GM12878 (cell line): ENCODE results near the gene SHROOM4. TPM values are rescaled to one million over a fixed set of nuclear protein-coding genes. Genes with fewer than 3 reads are reported as not detected.

ENCODE experiments used
- ATAC-seq: fragments of 200-7000 bp; cut with Tn5 transposase; 3 replicates; pipeline ENCODE4 v1.9.1; 2020; ENCODE audit warnings: mild to moderate bottlenecking, moderate library complexity
- BruUV-seq: library from RNA; stranded (reverse); fragments of 400-500 nt; replicated peaks from 2 replicates; lab custom pipeline; 2021; lab: Mats Ljungman, UMichigan
- CTCF ChIA-PET: fragments of 300-600 bp; sonication (Branson Sonifier 250); formaldehyde crosslinking; extraction: SDS; loops from one replicate; lab custom pipeline; 2021; ENCODE audit warnings: inconsistent platforms; lab: Yijun Ruan, JAX
- POLR2A ChIA-PET: fragments of 350-600 bp; formaldehyde crosslinking; extraction: SDS; loops from one replicate; lab custom pipeline; 2021; ENCODE audit warnings: inconsistent platforms; lab: Charles Lee
- RAD21 ChIA-PET: fragments of 300-600 bp; sonication (Branson Sonifier 250); formaldehyde crosslinking; loops from one replicate; lab custom pipeline; 2023; ENCODE audit warnings: antibody characterized with exemption; ENCODE audit not compliant: unreplicated experiment; lab: Charles Lee
- SMC1A ChIA-PET: fragments of 300-600 bp; sonication (Branson Sonifier 250); formaldehyde crosslinking; loops from one replicate; lab custom pipeline; 2023; ENCODE audit not compliant: unreplicated experiment, uncharacterized antibody; lab: Charles Lee
- DNase-seq: peaks from one replicate; pipeline ENCODE4 v3.0.0-alpha.2; 2011; ENCODE audit warnings: low read depth, low spot score
- FAIRE-seq: peaks from 3 replicates; lab custom pipeline; 2011; peaks lifted over from hg19 to GRCh38; lab: Jason Lieb, UNC
- H2AFZ ChIP-seq: 2 replicates; pipeline ENCODE4 v1.6.0; 2011; ENCODE audit warnings: low read depth, low read length, control low read depth; ENCODE audit not compliant: control insufficient read depth
- H3K27ac ChIP-seq: 2 replicates; pipeline ENCODE4 v1.5.1; 2011; ENCODE audit warnings: control low read depth; ENCODE audit not compliant: control insufficient read depth, insufficient read depth
- H3K27me3 ChIP-seq, 2 experiments: replicated peaks in 1 of 2; 2 replicates each; pipeline versions ENCODE4 v1.6.0 to v1.6.1; 2011; ENCODE audit warnings: low read length in 1 of 2; ENCODE audit not compliant: control insufficient read depth in 2 of 2, insufficient read depth in 2 of 2
- H3K36me3 ChIP-seq, 2 experiments: 2 replicates each; pipeline ENCODE4 v1.5.1; 2011; ENCODE audit warnings: low read length in 1 of 2; ENCODE audit not compliant: control insufficient read depth in 2 of 2, insufficient read depth in 2 of 2
- H3K4me1 ChIP-seq: 2 replicates; pipeline ENCODE4 v1.6.1; 2011; ENCODE audit warnings: mild to moderate bottlenecking, low read length, moderate library complexity, mixed read lengths; ENCODE audit not compliant: control insufficient read depth, insufficient read depth
- H3K4me2 ChIP-seq: 2 replicates; pipeline ENCODE4 v1.6.0; 2011; ENCODE audit warnings: control low read depth; ENCODE audit not compliant: control insufficient read depth, insufficient read depth
- H3K4me3 ChIP-seq: fragments of 200-600 bp; sonication (generic); 2 replicates; pipeline ENCODE4 v1.5.1; 2016
- H3K79me2 ChIP-seq: 2 replicates; pipeline ENCODE4 v1.6.0; 2011; ENCODE audit warnings: low read length; ENCODE audit not compliant: control insufficient read depth, insufficient read depth
- H3K9ac ChIP-seq: 2 replicates; pipeline ENCODE4 v1.8.0; 2011; ENCODE audit warnings: low read length, control low read depth, mixed read lengths; ENCODE audit not compliant: control insufficient read depth, insufficient read depth
- H3K9me3 ChIP-seq: replicated peaks from 3 replicates; pipeline ENCODE4 v1.5.1; 2011; ENCODE audit warnings: mild to moderate bottlenecking, low read length; ENCODE audit not compliant: control insufficient read depth, insufficient read depth
- H4K20me1 ChIP-seq: 2 replicates; pipeline ENCODE4 v1.6.0; 2011; ENCODE audit not compliant: control insufficient read depth, insufficient read depth
- ATF7 ChIP-seq: fragments of 450-650 bp; IDR thresholded peaks from 2 replicates; pipeline ENCODE4 v1.6.1; 2016; ENCODE audit warnings: low read depth, mild to moderate bottlenecking
- BACH1 ChIP-seq: fragments of 450-650 bp; IDR thresholded peaks from 2 replicates; pipeline ENCODE4 v1.6.1; 2017; ENCODE audit warnings: mild to moderate bottlenecking, borderline replicate concordance
- BCL11A ChIP-seq: IDR thresholded peaks from 2 replicates; pipeline ENCODE4 v1.6.1; 2011; ENCODE audit warnings: low read depth, low read length
- ESRRA ChIP-seq: IDR thresholded peaks from 2 replicates; pipeline ENCODE4 v1.6.1; 2012; ENCODE audit warnings: mild to moderate bottlenecking, low read length, improper control_type of control experiment
- FOXK2 ChIP-seq: fragments of 450-650 bp; IDR thresholded peaks from 2 replicates; pipeline ENCODE4 v1.6.1; 2017; ENCODE audit warnings: mild to moderate bottlenecking, moderate library complexity
- GATAD2B ChIP-seq: fragments of 450-650 bp; conservative IDR thresholded peaks from 2 replicates; pipeline ENCODE4 v1.6.1; 2017; ENCODE audit warnings: low read depth, mild to moderate bottlenecking, moderate library complexity
- HDAC2 ChIP-seq: fragments of 200-600 bp; sonication (generic); IDR thresholded peaks from 2 replicates; pipeline ENCODE4 v1.6.1; 2017
- IKZF1 ChIP-seq: fragments of 450-650 bp; conservative IDR thresholded peaks from 2 replicates; pipeline ENCODE4 v1.6.1; 2017; ENCODE audit warnings: antibody characterized with exemption, mild to moderate bottlenecking
- NBN ChIP-seq: fragments of 450-650 bp; IDR thresholded peaks from 2 replicates; pipeline ENCODE4 v1.6.1; 2016
- NFIC ChIP-seq: IDR thresholded peaks from 2 replicates; pipeline ENCODE4 v1.6.1; 2012; ENCODE audit warnings: low read depth, mild to moderate bottlenecking, inconsistent platforms, low read length, moderate library complexity
- NFXL1 ChIP-seq: fragments of 450-650 bp; IDR thresholded peaks from 2 replicates; pipeline ENCODE4 v1.6.1; 2017; ENCODE audit warnings: antibody characterized with exemption, mild to moderate bottlenecking, borderline replicate concordance
- NR2C1 ChIP-seq: fragments of 450-650 bp; IDR thresholded peaks from 2 replicates; pipeline ENCODE4 v1.6.1; 2017; ENCODE audit warnings: antibody characterized with exemption, mild to moderate bottlenecking, moderate library complexity
- NR2F1 ChIP-seq: fragments of 450-650 bp; conservative IDR thresholded peaks from 2 replicates; pipeline ENCODE4 v1.6.1; 2017; ENCODE audit warnings: mild to moderate bottlenecking
- RAD51 ChIP-seq: fragments of 450-650 bp; IDR thresholded peaks from 2 replicates; pipeline ENCODE4 v1.6.1; 2016; ENCODE audit warnings: moderate library complexity, mild to moderate bottlenecking, inconsistent platforms
- RB1 ChIP-seq: fragments of 450-650 bp; formaldehyde crosslinking; IDR thresholded peaks from 2 replicates; pipeline ENCODE4 v1.6.1; 2017; ENCODE audit warnings: mild to moderate bottlenecking, borderline replicate concordance
- RUNX3 ChIP-seq: IDR thresholded peaks from 2 replicates; pipeline ENCODE4 v1.6.1; 2012; ENCODE audit warnings: low read length, inconsistent platforms
- SIN3A ChIP-seq: IDR thresholded peaks from 2 replicates; pipeline ENCODE4 v1.6.1; 2012; ENCODE audit warnings: low read depth, low read length, improper control_type of control experiment
- SMAD5 ChIP-seq: IDR thresholded peaks from 2 replicates; pipeline ENCODE4 v1.6.1; 2016; ENCODE audit warnings: antibody characterized with exemption, low read depth
- SRF ChIP-seq, 2 experiments: IDR thresholded peaks; 2 replicates each; pipeline ENCODE4 v1.6.1; 2011; ENCODE audit warnings: low read depth in 2 of 2, low read length in 2 of 2, mild to moderate bottlenecking in 1 of 2, moderate library complexity in 1 of 2
- TAF1 ChIP-seq: IDR thresholded peaks from 2 replicates; pipeline ENCODE4 v1.6.1; 2011; ENCODE audit warnings: mild to moderate bottlenecking, low read depth, low read length, borderline replicate concordance
- ZNF274 ChIP-seq: IDR thresholded peaks from one replicate; pipeline ENCODE4 v1.8.0; 2011; ENCODE audit not compliant: insufficient read length, insufficient read depth
- ZSCAN29 ChIP-seq: fragments of 450-650 bp; IDR thresholded peaks from 2 replicates; pipeline ENCODE4 v1.6.1; 2017; ENCODE audit warnings: mild to moderate bottlenecking, moderate library complexity
- WGBS: methylation state at CpG from one replicate; pipeline ENCODE4 v1.1.6; 2016; ENCODE audit warnings: low lambda C conversion rate; ENCODE audit not compliant: insufficient replicate concordance, insufficient coverage; ENCODE audit errors: missing lambda C conversion rate; 5-methylcytosine and 5-hydroxymethylcytosine counted together
- in situ Hi-C: fragments of 300-500 bp; cut with MboI; formaldehyde crosslinking; loops from 9 replicates; pipeline ENCODE4 v1.14.3; 2018; ENCODE audit warnings: mixed read lengths
- intact Hi-C: fragments of 100-400 bp; cut with micrococcal nuclease; formaldehyde crosslinking; loops from one replicate; pipeline ENCODE4 v1.14.2; 2022; ENCODE audit not compliant: unreplicated experiment
- polyA plus RNA-seq, 11 experiments: library from polyadenylated mRNA; depleted of rRNA in 4 of 11; unstranded in 6 of 11; stranded (reverse) in 5 of 11; fragments of >200 nt; fragmentation: Nextera tagmentation in 4 of 11; fragmentation: Illumina TruSeq in 1 of 11; extraction: Ambion mirVana in 4 of 11; extraction: Trizol in 1 of 11; gene quantifications; 1 replicate in 1 of 11; 2 replicates in 10 of 11; pipeline versions ENCODE4 v1.2.1 to v1.2.3, GENCODE V29; 2011 to 2016; ENCODE audit warnings: inconsistent platforms in 2 of 11, missing spikeins in 2 of 11, low read depth in 1 of 11
- total RNA-seq, 4 experiments: library from RNA; depleted of rRNA in 3 of 4; stranded (reverse); fragments of >200 nt in 3 of 4; fragmentation: Illumina TruSeq in 1 of 4; extraction: Trizol in 1 of 4; gene quantifications; 2 replicates each; pipeline versions ENCODE4 v1.2.1 to v1.2.3, GENCODE V29; 2013 to 2021
- TF ChIP-seq, protein P1 (sequence below): fragments of 450-650 bp; IDR thresholded peaks from 2 replicates; pipeline ENCODE4 v1.6.1; 2017; ENCODE audit warnings: borderline replicate concordance
- TF ChIP-seq, protein P2 (sequence below): fragments of 450-650 bp; conservative IDR thresholded peaks from 2 replicates; pipeline ENCODE4 v1.6.1; 2017; ENCODE audit warnings: mild to moderate bottlenecking, moderate library complexity

The SHROOM4 gene
- total and polyA plus RNA-seq, 10 of the 15 experiments (the other 5 are each of a cell fraction or from before 2014, with no cell fraction given): 0.01 to 0.03 TPM; not detected in 8

DNA sequence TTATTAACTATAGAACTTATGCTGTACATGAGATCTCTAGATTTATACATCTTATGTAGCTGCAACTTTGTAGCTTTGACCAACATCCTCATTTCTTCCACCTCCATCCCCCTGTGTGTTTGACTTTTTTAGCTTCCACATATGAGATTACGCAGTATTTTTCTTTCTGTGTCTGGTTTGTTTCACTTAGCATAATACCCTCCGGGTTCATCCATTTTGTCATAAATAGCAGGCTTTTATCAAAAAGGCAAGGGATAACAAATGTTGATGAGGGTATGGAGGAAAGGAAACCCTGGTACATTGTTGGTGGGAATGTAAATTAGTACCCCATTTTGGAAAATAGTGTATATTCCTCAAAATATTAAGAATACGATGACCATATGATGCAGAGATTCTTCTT, 227.0 kb downstream of the SHROOM4 start:
- in situ Hi-C loops: loop anchor here (10.0 kb wide), 1 partner anchor 482 kb away; no protein-coding TSS in a partner anchor
- SMC1A ChIA-PET: no interaction called here

GRCh38 chrX:50586407-50586806, 227.6 kb downstream of the SHROOM4 start:
- no peaks in the 10 kb centered on the region for H3K4me1 ChIP-seq
- H3K36me3 ChIP-seq: no peaks in the 10 kb centered on the region
- H3K9ac ChIP-seq: no peak overlapping the region
- ChIA-PET SMC1A (no interaction called here), CTCF (no interaction called here), POLR2A (no interaction called here), RAD21 (no interaction called here)
- no peak overlapping the region for H3K4me3 ChIP-seq
- H3K27me3 ChIP-seq: no peaks in the 10 kb centered on the region
- DNase-seq (no peak), FAIRE-seq (no peak), ATAC-seq (no peak)
- H4K20me1 ChIP-seq: no peaks in the 10 kb centered on the region
- H3K27ac ChIP-seq: no peak overlapping the region
- no TSS peak for BruUV-seq
- H3K79me2 ChIP-seq: no peaks in the 10 kb centered on the region
- H3K9me3 ChIP-seq: no peaks in the 10 kb centered on the region; the same call in 2 of the 3 replicates
- no peak overlapping the region for H3K4me2 ChIP-seq
- in situ Hi-C loops: loop anchor here (10.0 kb wide), 1 partner anchor 482 kb away; no protein-coding TSS in a partner anchor
- intact Hi-C loops: loop anchor here (10.0 kb wide), 1 partner anchor 702 kb away; no protein-coding TSS in a partner anchor
- H2AFZ ChIP-seq: no peak overlapping the region
- TF ChIP-seq SMAD5 (no peak), NFIC (no peak), HDAC2 (no peak), NR2F1 (no peak), BACH1 (no peak), NFXL1 (no peak), IKZF1 (no peak), FOXK2 (no peak), NR2C1 (no peak), GATAD2B (no peak), NBN (no peak), RB1 (no peak), ZSCAN29 (no peak)
- TF ChIP-seq, protein P1, sequence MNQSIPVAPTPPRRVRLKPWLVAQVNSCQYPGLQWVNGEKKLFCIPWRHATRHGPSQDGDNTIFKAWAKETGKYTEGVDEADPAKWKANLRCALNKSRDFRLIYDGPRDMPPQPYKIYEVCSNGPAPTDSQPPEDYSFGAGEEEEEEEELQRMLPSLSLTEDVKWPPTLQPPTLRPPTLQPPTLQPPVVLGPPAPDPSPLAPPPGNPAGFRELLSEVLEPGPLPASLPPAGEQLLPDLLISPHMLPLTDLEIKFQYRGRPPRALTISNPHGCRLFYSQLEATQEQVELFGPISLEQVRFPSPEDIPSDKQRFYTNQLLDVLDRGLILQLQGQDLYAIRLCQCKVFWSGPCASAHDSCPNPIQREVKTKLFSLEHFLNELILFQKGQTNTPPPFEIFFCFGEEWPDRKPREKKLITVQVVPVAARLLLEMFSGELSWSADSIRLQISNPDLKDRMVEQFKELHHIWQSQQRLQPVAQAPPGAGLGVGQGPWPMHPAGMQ: no peak
- TF ChIP-seq, protein P2, sequence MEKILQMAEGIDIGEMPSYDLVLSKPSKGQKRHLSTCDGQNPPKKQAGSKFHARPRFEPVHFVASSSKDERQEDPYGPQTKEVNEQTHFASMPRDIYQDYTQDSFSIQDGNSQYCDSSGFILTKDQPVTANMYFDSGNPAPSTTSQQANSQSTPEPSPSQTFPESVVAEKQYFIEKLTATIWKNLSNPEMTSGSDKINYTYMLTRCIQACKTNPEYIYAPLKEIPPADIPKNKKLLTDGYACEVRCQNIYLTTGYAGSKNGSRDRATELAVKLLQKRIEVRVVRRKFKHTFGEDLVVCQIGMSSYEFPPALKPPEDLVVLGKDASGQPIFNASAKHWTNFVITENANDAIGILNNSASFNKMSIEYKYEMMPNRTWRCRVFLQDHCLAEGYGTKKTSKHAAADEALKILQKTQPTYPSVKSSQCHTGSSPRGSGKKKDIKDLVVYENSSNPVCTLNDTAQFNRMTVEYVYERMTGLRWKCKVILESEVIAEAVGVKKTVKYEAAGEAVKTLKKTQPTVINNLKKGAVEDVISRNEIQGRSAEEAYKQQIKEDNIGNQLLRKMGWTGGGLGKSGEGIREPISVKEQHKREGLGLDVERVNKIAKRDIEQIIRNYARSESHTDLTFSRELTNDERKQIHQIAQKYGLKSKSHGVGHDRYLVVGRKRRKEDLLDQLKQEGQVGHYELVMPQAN: no peak

More for the DNA sequence above, 227.0 kb downstream of the SHROOM4 start:
- POLR2A ChIA-PET: no interaction called here
- no peak for DNase-seq
- CTCF ChIA-PET: no interaction called here
- Histone ChIP-seq H3K9ac (no peak overlapping the region), H3K4me2 (no peak overlapping the region), H3K36me3 (no peaks in the 10 kb centered on the region), H2AFZ (no peak overlapping the region), H4K20me1 (no peaks in the 10 kb centered on the region), H3K79me2 (no peaks in the 10 kb centered on the region), H3K27me3 (no peaks in the 10 kb centered on the region)
- no peak for FAIRE-seq
- intact Hi-C loops: loop anchor here (10.0 kb wide), 1 partner anchor 702 kb away; no protein-coding TSS in a partner anchor
- no peak for ATAC-seq
- BruUV-seq: no TSS peak
- TF ChIP-seq BCL11A: no peak
- TF ChIP-seq SRF (IDR thresholded peaks at IDR 0.05; ENCODE audit: low read depth in 2 of 2, low read length in 2 of 2): no peak
- no peak for TF ChIP-seq ATF7
- no peak for TF ChIP-seq RB1
- TF ChIP-seq ZNF274: no peak
- TF ChIP-seq ESRRA: no peak
- TF ChIP-seq RUNX3: no peak
- no peak for TF ChIP-seq RAD51
- no peak for TF ChIP-seq TAF1
- TF ChIP-seq SIN3A: no peak
- TF ChIP-seq, all 136 proteins: peak for 0
- Histone ChIP-seq H3K9me3 (no peaks in the 10 kb centered on the region; the same call in 2 of the 3 replicates), H3K4me1 (no peaks in the 10 kb centered on the region), H3K4me3 (no peak overlapping the region), H3K27ac (no peak overlapping the region)
- 28% methylated on average over 3 of the region's 3 CpGs for whole genome bisulfite sequencing
- RAD21 ChIA-PET: no interaction called here
